B cell (primary cell): ENCODE results near the gene CERS5. TPM values are rescaled to one million over a fixed set of nuclear protein-coding genes. Genes with fewer than 3 reads are reported as not detected.
A peak's percentile ranks its signal among the peaks of the same experiment; 100 is the strongest.

Experiments
- ATAC-seq: fragments of 200-7000 bp; cut with Tn5 transposase; one replicate; pipeline ENCODE4 v1.10.0; 2021; ENCODE audit warnings: low read depth, mild to moderate bottlenecking, moderate number of reproducible peaks, moderate library complexity
- CTCF ChIA-PET: fragments of 350-600 bp; sonication (Branson Sonifier 250); formaldehyde crosslinking; loops from one replicate; lab custom pipeline; 2021; ENCODE audit warnings: antibody characterized with exemption, inconsistent platforms; lab: Charles Lee
- POLR2A ChIA-PET: fragments of 350-600 bp; sonication (Branson Sonifier 250); formaldehyde crosslinking; loops from one replicate; lab custom pipeline; 2021; ENCODE audit warnings: antibody characterized with exemption; lab: Charles Lee
- DNase-seq: peaks from one replicate; pipeline ENCODE4 v3.0.0; 2013
- H2AFZ ChIP-seq: 2 replicates; pipeline ENCODE4 v1.6.1; 2012; ENCODE audit warnings: mild to moderate bottlenecking, low read depth, low read length; ENCODE audit not compliant: insufficient read depth, poor library complexity, severe bottlenecking
- H3K27ac ChIP-seq, 2 donors: 1 replicate in 1 of 2; 2 replicates in 1 of 2; pipeline ENCODE4 v1.5.1; 2012 to 2013; ENCODE audit warnings: low read length in 2 of 2, mild to moderate bottlenecking in 2 of 2, moderate library complexity in 1 of 2
- H3K27me3 ChIP-seq, 4 experiments: fragments of 200-600 bp in 1 of 4; sonication (generic) in 1 of 4; replicated peaks in 1 of 4; 1 replicate in 2 of 4; 2 replicates in 2 of 4; pipeline versions ENCODE4 v1.6.1 to v1.7.0; 2013 to 2016; ENCODE audit warnings: low read length in 3 of 4, mild to moderate bottlenecking in 2 of 4, mixed read lengths in 1 of 4, moderate library complexity in 1 of 4; ENCODE audit not compliant: insufficient read depth in 4 of 4, control insufficient read depth in 3 of 4; ENCODE audit errors: control extremely low read depth in 1 of 4
- H3K36me3 ChIP-seq, 2 experiments: replicated peaks in 1 of 2; 1 replicate in 1 of 2; 2 replicates in 1 of 2; pipeline versions ENCODE4 v1.6.1 to v1.7.1; 2013; ENCODE audit warnings: low read length in 1 of 2; ENCODE audit not compliant: insufficient read depth in 2 of 2, control insufficient read depth in 1 of 2; ENCODE audit errors: control extremely low read depth in 1 of 2, extremely low read depth in 1 of 2
- H3K4me1 ChIP-seq, 2 donors: fragments of 200-600 bp in 1 of 2; sonication (generic) in 1 of 2; 1 replicate in 1 of 2; 2 replicates in 1 of 2; pipeline versions ENCODE4 v1.5.1 to v1.6.1; 2013 to 2017; ENCODE audit warnings: low read length in 2 of 2; ENCODE audit not compliant: control insufficient read depth in 2 of 2, insufficient read depth in 2 of 2
- H3K4me2 ChIP-seq: replicated peaks from 2 replicates; pipeline ENCODE3; 2012; ENCODE audit warnings: mild to moderate bottlenecking, low read depth, low read length; ENCODE audit not compliant: poor library complexity, severe bottlenecking
- H3K4me3 ChIP-seq, 5 experiments: fragments of 200-600 bp in 1 of 5; sonication (generic) in 1 of 5; 1 replicate in 3 of 5; 2 replicates in 2 of 5; pipeline versions ENCODE4 v1.5.1 to v1.7.0; 2011 to 2016; ENCODE audit warnings: low read length in 4 of 5, mild to moderate bottlenecking in 4 of 5, low read depth in 2 of 5, control low read depth in 1 of 5, moderate library complexity in 1 of 5; ENCODE audit not compliant: insufficient read depth in 1 of 5; ENCODE audit errors: control extremely low read depth in 1 of 5, extremely low read depth in 1 of 5
- H3K79me2 ChIP-seq: fragments of 200-600 bp; sonication (generic); one replicate; pipeline ENCODE4 v1.6.0; 2016; ENCODE audit warnings: low read length; ENCODE audit not compliant: control insufficient read depth, insufficient read depth
- H3K9ac ChIP-seq: fragments of 200-600 bp; sonication (generic); 2 replicates; pipeline ENCODE4 v1.6.1; 2017; ENCODE audit warnings: mild to moderate bottlenecking, low read length, moderate library complexity
- H3K9me3 ChIP-seq, 3 donors: one replicate each; pipeline versions ENCODE4 v1.6.1 to v1.7.1; 2013; ENCODE audit warnings: low read length in 2 of 3; ENCODE audit not compliant: control insufficient read depth in 2 of 3, insufficient read depth in 1 of 3; ENCODE audit errors: control extremely low read depth in 1 of 3
- H4K20me1 ChIP-seq: 2 replicates; pipeline ENCODE4 v1.6.0; 2012; ENCODE audit warnings: mild to moderate bottlenecking, low read length; ENCODE audit not compliant: insufficient read depth, control insufficient read depth, poor library complexity, severe bottlenecking
- H3K27ac Mint-ChIP-seq: one replicate; pipeline ENCODE4 v1.8.0; 2021; ENCODE audit warnings: mixed read lengths
- H3K27me3 Mint-ChIP-seq: one replicate; pipeline ENCODE4 v1.8.0; 2021; ENCODE audit warnings: mixed read lengths
- H3K4me1 Mint-ChIP-seq: one replicate; pipeline ENCODE4 v1.8.0; 2021; ENCODE audit warnings: mixed read lengths
- H3K4me3 Mint-ChIP-seq: one replicate; pipeline ENCODE4 v1.8.0; 2021; ENCODE audit warnings: mixed read lengths
- H3K9me3 Mint-ChIP-seq: one replicate; pipeline ENCODE4 v1.8.0; 2022; ENCODE audit warnings: mixed read lengths; ENCODE audit not compliant: insufficient read depth
- EZH2 ChIP-seq: IDR thresholded peaks from 2 replicates; pipeline ENCODE4 v1.6.1; 2012; ENCODE audit warnings: borderline replicate concordance, low read depth, mild to moderate bottlenecking, moderate library complexity, low read length; ENCODE audit not compliant: insufficient read depth, poor library complexity, severe bottlenecking
- WGBS: methylation state at CpG from one replicate; pipeline ENCODE4 v1.1.5; 2013; ENCODE audit warnings: missing lambda C conversion rate; ENCODE audit not compliant: insufficient coverage; 5-methylcytosine and 5-hydroxymethylcytosine counted together
- intact Hi-C: fragments of 100-400 bp; cut with micrococcal nuclease; formaldehyde crosslinking; loops from one replicate; pipeline ENCODE4 v1.10.0; 2022
- polyA plus RNA-seq: library from polyadenylated mRNA; depleted of rRNA; stranded (reverse); fragments of >200 nt; gene quantifications from 2 replicates; pipeline ENCODE4 v1.2.3, GENCODE V29; 2012
- total RNA-seq, 2 donors: library from RNA; stranded (reverse); fragments of 120-200 nt in 1 of 2; gene quantifications; 1 replicate in 1 of 2; 2 replicates in 1 of 2; pipeline versions ENCODE4 v1.2.3 to v1.2.4, GENCODE V29; 2013 to 2022
- TF ChIP-seq, protein P1 (sequence below): fragments of 200-600 bp; IDR thresholded peaks from one replicate; pipeline ENCODE4 v1.8.0; 2022; ENCODE audit warnings: antibody characterized with exemption, mild to moderate bottlenecking

Gene CERS5
- total and polyA plus RNA-seq, 2 donors (not counting 1 experiment from before 2014, with no cell fraction given) = 32.3 to 72.0 TPM

DNA sequence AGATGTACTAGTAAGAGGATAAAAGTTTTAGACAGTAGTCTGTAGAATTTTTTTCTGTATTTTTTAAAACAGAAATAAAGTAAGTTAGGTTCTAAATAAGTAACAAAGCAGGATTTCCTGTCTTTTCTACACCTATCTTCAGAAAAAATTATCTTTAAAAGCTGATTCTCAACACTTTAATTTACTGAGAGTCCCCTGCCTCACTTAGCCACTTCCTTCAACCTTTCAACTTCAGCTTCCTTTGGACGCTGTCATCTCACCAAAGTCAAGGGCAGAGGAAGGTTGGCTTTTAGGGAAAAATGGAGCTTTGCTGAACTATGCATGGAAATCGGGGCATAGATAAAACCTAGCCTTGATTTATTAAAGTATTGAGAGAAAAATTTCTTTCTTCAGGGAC, 44.9 kb upstream of the CERS5 start:
- no peak for DNase-seq
- no peaks in the 10 kb centered on the region for H3K9me3 Mint-ChIP-seq
- intact Hi-C loops = no loop called here
- ChIA-PET CTCF (interaction anchor here (1.8 kb wide), 1 partner anchor 10 kb away, joined by 4 read pairs; no protein-coding TSS in a partner anchor), POLR2A (no interaction called here)
- no peak overlapping the region for H3K4me3 Mint-ChIP-seq
- Histone ChIP-seq H3K27ac (no peak overlapping the region), H3K27me3 (no peaks in the 10 kb centered on the region), H4K20me1 (no peaks in the 10 kb centered on the region), H3K36me3 (no peaks in the 10 kb centered on the region), H2AFZ (no peak overlapping the region), H3K9me3 (peaks cover 0 to 8% (median 0%) of the 10 kb centered on the region in 3 donors), H3K79me2 (no peaks in the 10 kb centered on the region), H3K4me1 (no peaks in the 10 kb centered on the region), H3K4me3 (no peak overlapping the region), H3K9ac (no peak overlapping the region), H3K4me2 (no peak overlapping the region)
- H3K4me1 Mint-ChIP-seq = peaks cover 4% of the 10 kb centered on the region
- no peaks in the 10 kb centered on the region for H3K27me3 Mint-ChIP-seq
- TF ChIP-seq, protein P1, sequence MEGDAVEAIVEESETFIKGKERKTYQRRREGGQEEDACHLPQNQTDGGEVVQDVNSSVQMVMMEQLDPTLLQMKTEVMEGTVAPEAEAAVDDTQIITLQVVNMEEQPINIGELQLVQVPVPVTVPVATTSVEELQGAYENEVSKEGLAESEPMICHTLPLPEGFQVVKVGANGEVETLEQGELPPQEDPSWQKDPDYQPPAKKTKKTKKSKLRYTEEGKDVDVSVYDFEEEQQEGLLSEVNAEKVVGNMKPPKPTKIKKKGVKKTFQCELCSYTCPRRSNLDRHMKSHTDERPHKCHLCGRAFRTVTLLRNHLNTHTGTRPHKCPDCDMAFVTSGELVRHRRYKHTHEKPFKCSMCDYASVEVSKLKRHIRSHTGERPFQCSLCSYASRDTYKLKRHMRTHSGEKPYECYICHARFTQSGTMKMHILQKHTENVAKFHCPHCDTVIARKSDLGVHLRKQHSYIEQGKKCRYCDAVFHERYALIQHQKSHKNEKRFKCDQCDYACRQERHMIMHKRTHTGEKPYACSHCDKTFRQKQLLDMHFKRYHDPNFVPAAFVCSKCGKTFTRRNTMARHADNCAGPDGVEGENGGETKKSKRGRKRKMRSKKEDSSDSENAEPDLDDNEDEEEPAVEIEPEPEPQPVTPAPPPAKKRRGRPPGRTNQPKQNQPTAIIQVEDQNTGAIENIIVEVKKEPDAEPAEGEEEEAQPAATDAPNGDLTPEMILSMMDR = no peak
- TF ChIP-seq EZH2 = no peak
- ATAC-seq = no peak
- WGBS = no CpG with 5 or more reads among the region's 2 CpGs
- H3K27ac Mint-ChIP-seq = no peak overlapping the region

DNA sequence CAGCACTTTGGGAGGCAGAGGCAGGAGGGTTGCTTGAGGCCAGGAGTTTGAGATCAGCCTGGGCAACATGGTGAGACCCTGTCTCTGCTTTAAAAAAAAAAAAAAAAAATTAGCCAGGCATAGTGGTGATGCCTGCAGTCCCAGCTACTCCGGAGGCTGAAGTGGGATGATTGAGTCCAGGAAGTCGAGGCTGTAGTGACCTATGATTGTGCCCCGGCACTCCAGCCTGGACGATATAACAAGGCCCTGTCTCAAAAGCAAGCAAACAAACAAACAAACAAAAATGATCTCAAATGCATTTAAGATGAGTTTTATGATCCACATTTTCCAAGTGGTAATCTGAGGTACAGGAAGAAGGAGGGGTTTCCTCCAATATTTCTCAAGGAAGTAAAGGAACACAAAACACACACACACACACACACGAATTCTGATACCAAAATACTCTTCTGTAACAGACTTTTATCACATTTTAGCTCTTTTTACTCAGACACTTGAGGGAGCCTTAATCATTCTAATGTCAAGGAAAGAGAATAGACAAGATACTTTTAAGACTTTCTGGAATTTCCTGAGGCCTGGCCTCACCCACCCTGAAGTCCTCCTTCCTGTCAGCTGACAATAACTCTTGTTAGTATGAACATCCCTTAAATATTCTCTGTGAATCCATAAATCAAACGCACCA, 44.4 kb upstream of the CERS5 start:
- no peaks in the 10 kb centered on the region for H3K36me3 ChIP-seq
- H3K4me1 ChIP-seq = no peaks in the 10 kb centered on the region
- Mint-ChIP-seq H3K9me3 (no peaks in the 10 kb centered on the region), H3K4me3 (no peak overlapping the region), H3K27me3 (no peaks in the 10 kb centered on the region), H3K4me1 (peaks cover 4% of the 10 kb centered on the region), H3K27ac (no peak overlapping the region)
- H2AFZ ChIP-seq = peak overlapping the region; percentile 3
- DNase-seq (no peak), ATAC-seq (no peak)
- ChIA-PET POLR2A (no interaction called here), CTCF (no interaction called here)
- H3K9ac ChIP-seq = no peak overlapping the region
- no peaks in the 10 kb centered on the region for H3K27me3 ChIP-seq
- intact Hi-C loops = no loop called here
- TF ChIP-seq EZH2 = no peak
- TF ChIP-seq, protein P1 = no peak
- no peak overlapping the region for H3K27ac ChIP-seq
- H3K4me2 ChIP-seq = no peak overlapping the region
- H3K9me3 ChIP-seq = peaks cover 0 to 8% (median 0%) of the 10 kb centered on the region in 3 donors
- no peak overlapping the region for H3K4me3 ChIP-seq
- no peaks in the 10 kb centered on the region for H3K79me2 ChIP-seq
- 90% methylated on average over 2 of the region's 6 CpGs for WGBS
- H4K20me1 ChIP-seq = no peaks in the 10 kb centered on the region
